SK-N-SH (cell line): Measurements from ENCODE around the gene BBC3. TPM values are rescaled to one million over a fixed set of nuclear protein-coding genes. Genes with fewer than 3 reads are reported as not detected.
"Not testable (repeated sequence)": the region's sequence is repeated elsewhere in the genome, so short reads cannot be mapped to it uniquely, and the experiment has no call there.

Source experiments
- CTCF ChIA-PET: fragments of 300-600, 350-600 bp; formaldehyde crosslinking; extraction: SDS; loops from one replicate; lab custom pipeline; 2021; lab: Yijun Ruan, JAX
- POLR2A ChIA-PET: fragments of 350-600 bp; sonication (Branson Sonifier 250); formaldehyde crosslinking; extraction: SDS; loops from one replicate; lab custom pipeline; 2020; ENCODE audit warnings: antibody characterized with exemption, inconsistent platforms; lab: Yijun Ruan, JAX
- DNase-seq: peaks from one replicate; pipeline ENCODE4 v3.0.0; 2012
- H2AFZ ChIP-seq: fragments of 200-600 bp; sonication (generic); 2 replicates; pipeline ENCODE4 v1.8.1; 2016; ENCODE audit warnings: antibody characterized with exemption, mild to moderate bottlenecking, low read depth
- H3F3A ChIP-seq: fragments of 200-600 bp; sonication (generic); replicated peaks from 2 replicates; pipeline ENCODE3; 2016; ENCODE audit warnings: antibody characterized with exemption, mild to moderate bottlenecking; ENCODE audit not compliant: insufficient read depth
- H3K27ac ChIP-seq, 2 experiments: fragments of 200-500 bp in 1 of 2; fragments of 200-600 bp in 1 of 2; sonication (Bioruptor generic) in 1 of 2; sonication (generic), shearing (Covaris generic) in 1 of 2; 2 replicates each; pipeline versions ENCODE4 v1.5.1 to v1.6.1; 2014 to 2016; ENCODE audit warnings: low read depth in 2 of 2, inconsistent platforms in 1 of 2, low read length in 1 of 2, mild to moderate bottlenecking in 1 of 2, mixed read lengths in 1 of 2
- H3K27me3 ChIP-seq: fragments of 200-600 bp; sonication (generic), shearing (Covaris generic); 2 replicates; pipeline ENCODE4 v1.6.1; 2016; ENCODE audit warnings: mixed run types; ENCODE audit not compliant: insufficient read depth
- H3K36me3 ChIP-seq, 2 experiments: fragments of 200-500 bp in 1 of 2; fragments of 200-600 bp in 1 of 2; sonication (Bioruptor generic) in 1 of 2; sonication (generic) in 1 of 2; replicated peaks in 1 of 2; 2 replicates each; pipeline versions ENCODE3 to v1.5.1; 2014 to 2016; ENCODE audit warnings: low read length in 1 of 2, mild to moderate bottlenecking in 1 of 2; ENCODE audit not compliant: insufficient read depth in 2 of 2, control insufficient read depth in 1 of 2
- H3K4me1 ChIP-seq, 2 experiments: fragments of 200-500 bp in 1 of 2; fragments of 200-600 bp in 1 of 2; sonication (Bioruptor generic) in 1 of 2; sonication (generic), shearing (Covaris generic) in 1 of 2; 2 replicates each; pipeline versions ENCODE4 v1.5.1 to v1.6.1; 2014 to 2016; ENCODE audit warnings: low read depth in 1 of 2, low read length in 1 of 2, mixed run types in 1 of 2; ENCODE audit not compliant: insufficient read depth in 2 of 2, control insufficient read depth in 1 of 2
- H3K4me2 ChIP-seq: fragments of 200-600 bp; sonication (generic), shearing (Covaris generic); 2 replicates; pipeline ENCODE4 v1.6.1; 2017; ENCODE audit warnings: mixed run types
- H3K4me3 ChIP-seq, 2 experiments: fragments of 200-500 bp in 1 of 2; fragments of 200-600 bp in 1 of 2; sonication (Bioruptor generic) in 1 of 2; sonication (generic), shearing (Covaris generic) in 1 of 2; 2 replicates each; pipeline versions ENCODE4 v1.5.1 to v1.8.1; 2014 to 2016; ENCODE audit warnings: low read depth in 2 of 2, inconsistent platforms in 1 of 2, low read length in 1 of 2, mild to moderate bottlenecking in 1 of 2, mixed read lengths in 1 of 2, moderate library complexity in 1 of 2
- H3K79me2 ChIP-seq: fragments of 200-600 bp; sonication (generic); 2 replicates; pipeline ENCODE4 v1.8.1; 2017; ENCODE audit warnings: mild to moderate bottlenecking; ENCODE audit not compliant: insufficient read depth
- H3K9ac ChIP-seq: fragments of 200-600 bp; sonication (generic); 2 replicates; pipeline ENCODE4 v1.6.1; 2017; ENCODE audit warnings: mixed run types
- H3K9me2 ChIP-seq: fragments of 200-600 bp; sonication (generic); 2 replicates; pipeline ENCODE4 v1.6.1; 2017; ENCODE audit warnings: mixed run types
- H3K9me3 ChIP-seq: fragments of 200-600 bp; sonication (generic); 2 replicates; pipeline ENCODE4 v1.6.1; 2017; ENCODE audit warnings: mixed run types, mild to moderate bottlenecking, moderate library complexity
- H4K20me1 ChIP-seq: fragments of 200-600 bp; sonication (generic); 2 replicates; pipeline ENCODE4 v1.6.1; 2017; ENCODE audit warnings: mild to moderate bottlenecking, mixed run types; ENCODE audit not compliant: insufficient read depth
- ELF1 ChIP-seq: IDR thresholded peaks from 2 replicates; pipeline ENCODE4 v1.4.0; 2012
- EP300 ChIP-seq, 2 experiments: IDR thresholded peaks; 2 replicates each; pipeline versions ENCODE4 v1.4.0 to v1.6.1; 2012; ENCODE audit warnings: borderline replicate concordance in 1 of 2, low read depth in 1 of 2, low read length in 1 of 2
- EZH2phosphoT487 ChIP-seq: fragments of 200-600 bp; sonication (generic); IDR thresholded peaks from 2 replicates; pipeline ENCODE4 v1.6.1; 2017; ENCODE audit warnings: low read depth, mixed run types, mild to moderate bottlenecking, antibody characterized with exemption, moderate library complexity, borderline replicate concordance
- FOXJ3 ChIP-seq: sonication (generic); formaldehyde crosslinking; IDR thresholded peaks from 2 replicates; pipeline ENCODE4 v1.5.1; 2020; ENCODE audit warnings: mild to moderate bottlenecking, missing genetic modification reagents
- GABPA ChIP-seq: IDR thresholded peaks from 2 replicates; pipeline ENCODE4 v1.4.0; 2012; ENCODE audit warnings: low read depth, mild to moderate bottlenecking
- NRF1 ChIP-seq: IDR thresholded peaks from 2 replicates; pipeline ENCODE4 v1.6.1; 2012; ENCODE audit warnings: low read depth, mild to moderate bottlenecking, low read length
- PBX3 ChIP-seq: IDR thresholded peaks from 2 replicates; pipeline ENCODE4; 2012
- RAD21 ChIP-seq: IDR thresholded peaks from 2 replicates; pipeline ENCODE4 v1.6.1; 2012; ENCODE audit warnings: mild to moderate bottlenecking, low read length
- REST ChIP-seq: IDR thresholded peaks from 2 replicates; pipeline ENCODE4 v1.6.1; 2012; ENCODE audit warnings: mild to moderate bottlenecking, low read depth, low read length, moderate library complexity
- RFX5 ChIP-seq: IDR thresholded peaks from 2 replicates; pipeline ENCODE4 v1.6.1; 2012; ENCODE audit warnings: mild to moderate bottlenecking, improper control_type of control experiment, low read length
- RXRA ChIP-seq: IDR thresholded peaks from 2 replicates; pipeline ENCODE4 v1.4.0; 2012; ENCODE audit warnings: low read depth, mild to moderate bottlenecking, borderline replicate concordance
- SIN3A ChIP-seq: IDR thresholded peaks from 2 replicates; pipeline ENCODE4 v1.6.1; 2012; ENCODE audit warnings: low read depth, mild to moderate bottlenecking, low read length, moderate library complexity, borderline replicate concordance
- TCF12 ChIP-seq: IDR thresholded peaks from 2 replicates; pipeline ENCODE4 v1.4.0; 2012
- TEAD4 ChIP-seq: IDR thresholded peaks from 2 replicates; pipeline ENCODE4 v1.4.0; 2012; ENCODE audit warnings: mild to moderate bottlenecking, borderline replicate concordance; ENCODE audit not compliant: insufficient read depth
- ZBTB33 ChIP-seq: IDR thresholded peaks from 2 replicates; pipeline ENCODE4 v1.4.0; 2012; ENCODE audit warnings: low read depth, borderline replicate concordance
- WGBS: methylation state at CpG from one replicate; pipeline ENCODE4 v1.1.6; 2017; ENCODE audit warnings: low lambda C conversion rate; 5-methylcytosine and 5-hydroxymethylcytosine counted together
- polyA plus RNA-seq, 3 experiments: library from polyadenylated mRNA; depleted of rRNA; stranded (reverse); fragments of >200 nt; gene quantifications; 2 replicates each; pipeline ENCODE4 v1.2.3, GENCODE V29; 2012
- TF ChIP-seq, protein P1 (sequence below): IDR thresholded peaks from 2 replicates; pipeline ENCODE4 v1.4.0; 2012; ENCODE audit warnings: low read depth, borderline replicate concordance

Gene BBC3
- polyA plus RNA-seq, 1 of the 3 experiments (the other 2 are of a cell fraction), result 14.5 TPM

- Histone ChIP-seq H3K79me2 (peaks cover 29% of the 10 kb centered on the region), H3K4me2 (no peak overlapping the region), H3K4me3 (no peak overlapping the region), H3K9ac (no peak overlapping the region), H3F3A (no peaks in the 10 kb centered on the region)
- CTCF ChIA-PET, result interaction anchor here (1.0 kb wide), 1 partner anchor 18 kb away, joined by 3 read pairs; no protein-coding TSS in a partner anchor
- 92% methylated on average over 21 of the region's 30 CpGs for WGBS
- TF ChIP-seq RAD21 (no peak), TCF12 (no peak), GABPA (no peak), RFX5 (no peak), TEAD4 (no peak), REST (no peak), ELF1 (no peak), PBX3 (no peak), SIN3A (no peak), EZH2phosphoT487 (no peak), RXRA (no peak), ZBTB33 (no peak), NRF1 (no peak), EP300 (IDR thresholded peaks at IDR 0.05; ENCODE audit: borderline replicate concordance in 1 of 2, low read depth in 1 of 2, low read length in 1 of 2) (no peak), FOXJ3 (CRISPR knock-in tag) (no peak)
- TF ChIP-seq, protein P1, sequence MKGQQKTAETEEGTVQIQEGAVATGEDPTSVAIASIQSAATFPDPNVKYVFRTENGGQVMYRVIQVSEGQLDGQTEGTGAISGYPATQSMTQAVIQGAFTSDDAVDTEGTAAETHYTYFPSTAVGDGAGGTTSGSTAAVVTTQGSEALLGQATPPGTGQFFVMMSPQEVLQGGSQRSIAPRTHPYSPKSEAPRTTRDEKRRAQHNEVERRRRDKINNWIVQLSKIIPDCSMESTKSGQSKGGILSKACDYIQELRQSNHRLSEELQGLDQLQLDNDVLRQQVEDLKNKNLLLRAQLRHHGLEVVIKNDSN, result no peak
- TF ChIP-seq, all 33 proteins: peak for 0
- POLR2A ChIA-PET, result no interaction called here
- no peak overlapping the region for H3K27ac ChIP-seq
- no peaks in the 10 kb centered on the region for H3K9me3 ChIP-seq
- no peaks in the 10 kb centered on the region for H3K27me3 ChIP-seq
- DNase-seq, result no peak
- no peaks in the 10 kb centered on the region for H3K4me1 ChIP-seq
- H4K20me1 ChIP-seq, result no peaks in the 10 kb centered on the region; the same call in 1 of the 2 replicates
- H3K36me3 ChIP-seq, result peaks cover 36 to 37% of the 10 kb centered on the region in 2 experiments
- H3K9me2 ChIP-seq, result no peaks in the 10 kb centered on the region
- H2AFZ ChIP-seq, result no peak overlapping the region
Observed at GRCh38 chr19:47264629-47265028, 33.6 kb upstream of the BBC3 start.

- CTCF ChIA-PET, result interaction anchor here (0.7 to 1.8 kb wide), 5 partner anchors 14 to 129 kb away, joined by 3 to 4 read pairs (median 3); no protein-coding TSS in a partner anchor
- H3K79me2 ChIP-seq, result peaks cover 50% of the 10 kb centered on the region
- 92% methylated on average over 12 of the region's 14 CpGs for WGBS
Observed at GRCh38 chr19:47261946-47262793, 31.2 kb upstream of the BBC3 start.

More at GRCh38 chr19:47261946-47262793, 31.2 kb upstream of the BBC3 start:
- not testable (repeated sequence) for H3K4me1 ChIP-seq, H4K20me1 ChIP-seq, H3F3A ChIP-seq, H3K9me3 ChIP-seq, H3K9me2 ChIP-seq, H3K27ac ChIP-seq, H3K4me2 ChIP-seq, DNase-seq, H2AFZ ChIP-seq, H3K27me3 ChIP-seq, H3K9ac ChIP-seq, H3K4me3 ChIP-seq
- POLR2A ChIA-PET, result interaction anchor here (1.1 kb wide), 1 partner anchor 10 kb away, joined by 3 read pairs; no protein-coding TSS in a partner anchor
- peaks cover 46 to 50% of the 10 kb centered on the region in 2 experiments for H3K36me3 ChIP-seq
